T-helper 22 cell (primary cell): ENCODE measurements around the gene KRT40.
"Not testable (repeated sequence)": the region's sequence is repeated elsewhere in the genome, so short reads cannot be mapped to it uniquely, and the experiment has no call there.

ENCODE experiments used
- DNase-seq: peaks from one replicate; pipeline ENCODE4 v3.0.0-alpha.2; 2020; ENCODE audit warnings: low read depth

Gene KRT40

DNA sequence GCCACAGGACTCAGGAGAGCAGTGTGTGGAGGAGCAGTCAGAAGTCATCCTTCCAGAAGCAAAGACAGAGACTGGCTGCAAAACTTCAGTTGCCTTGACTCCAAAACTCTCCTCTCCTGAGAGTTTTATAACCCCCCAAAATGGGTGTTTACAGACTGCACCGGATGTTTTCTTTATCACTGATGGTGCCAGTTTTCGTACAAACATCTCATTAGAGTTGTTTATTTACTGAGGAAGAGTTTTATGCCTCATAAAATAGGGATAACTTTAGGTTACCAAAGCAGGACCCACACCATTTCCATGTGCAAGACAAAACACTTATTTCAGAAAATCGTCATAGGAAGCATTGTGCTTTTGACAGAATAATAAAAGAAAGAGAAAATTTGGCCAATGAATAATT is at the start of gene KRT40:
TSS of gene KRT40 (minus strand) at position 101 of the 400 bp plus-strand sequence. CDS start at position 48, 53 bp downstream.
- no peak for DNase-seq

DNA sequence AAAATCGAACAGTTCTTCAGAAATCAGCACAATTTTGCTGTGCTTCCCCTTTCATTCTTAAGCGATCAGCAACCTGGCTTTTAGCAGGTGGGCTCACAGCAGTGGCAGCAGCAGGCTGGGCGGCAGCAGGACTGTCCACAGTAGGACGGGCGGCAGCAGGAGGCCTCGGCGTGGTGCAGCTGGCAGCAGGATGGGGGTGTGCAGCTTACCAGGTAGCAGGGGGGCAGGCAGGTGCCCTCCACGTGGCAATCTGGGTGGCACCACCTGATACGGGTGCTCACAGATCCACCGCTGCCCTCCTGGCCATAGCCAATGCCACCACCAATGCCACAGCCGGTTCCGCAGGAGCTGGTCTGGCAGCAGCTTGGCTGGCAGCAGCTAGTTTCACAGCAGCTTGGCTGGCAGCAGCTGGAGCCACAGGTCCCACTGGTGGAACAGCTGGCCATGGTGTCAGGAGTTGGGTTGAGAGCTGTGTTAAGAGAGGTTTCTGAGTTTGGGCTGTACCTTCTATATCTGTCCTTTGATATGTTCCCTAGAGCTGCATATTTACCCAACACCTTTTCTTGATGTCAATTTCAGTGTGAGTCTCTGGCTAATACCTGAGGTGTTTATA is 45.6 kb upstream of the KRT40 start, which contains the start of gene KRTAP1-4:
TSS of gene KRTAP1-4 (minus strand) at position 563 of the 613 bp plus-strand sequence. CDS start at position 446, 117 bp downstream.
- no peak for DNase-seq

GRCh38 chr17:41026715-41027471 is 42.8 kb upstream of the KRT40 start, which contains the start of gene KRTAP1-5:
KRTAP1-5 (minus strand) TSS chr17:41027208; CDS start chr17:41027155, 53 bp downstream.
- no peak for DNase-seq

DNA sequence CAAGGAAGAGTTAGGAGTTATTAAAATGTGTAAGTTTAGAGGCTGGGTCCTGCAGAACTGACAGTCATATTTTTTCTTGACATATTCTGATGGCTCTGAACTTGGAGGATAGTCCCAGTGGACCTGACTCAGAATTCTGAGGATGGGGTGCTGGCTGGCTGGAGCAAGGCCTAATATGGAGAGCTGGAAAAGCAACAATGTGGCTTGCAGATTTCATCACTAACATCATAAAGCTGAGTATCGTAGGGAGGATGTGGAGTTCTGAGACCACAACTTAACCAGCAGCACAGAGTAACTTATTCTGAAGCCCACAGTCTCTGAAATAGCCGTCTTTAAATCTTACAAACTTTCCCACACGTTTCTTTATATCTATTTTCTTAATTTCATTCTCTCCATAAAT is 40.6 kb upstream of the KRT40 start:
- no peak for DNase-seq

DNA sequence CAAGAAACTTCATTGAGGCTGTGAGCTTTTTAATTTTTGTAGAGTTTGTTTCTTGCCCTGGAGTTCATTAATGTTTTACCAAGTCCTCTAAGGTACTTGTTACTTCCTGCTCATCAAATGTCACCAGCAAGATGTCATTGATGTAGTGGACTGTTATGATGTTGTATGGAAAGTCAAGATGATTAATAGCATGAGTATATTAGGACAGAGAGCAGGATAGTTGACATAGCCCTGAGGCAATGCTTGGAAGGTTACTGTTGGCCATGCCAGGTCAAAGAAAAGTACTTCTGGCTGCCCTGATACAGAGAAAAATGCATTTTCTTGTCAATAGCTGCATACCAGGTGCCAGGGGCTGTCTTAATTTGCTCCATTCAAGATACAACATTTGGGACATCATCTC is 36.2 kb upstream of the KRT40 start:
- DNase-seq = no peak

DNA sequence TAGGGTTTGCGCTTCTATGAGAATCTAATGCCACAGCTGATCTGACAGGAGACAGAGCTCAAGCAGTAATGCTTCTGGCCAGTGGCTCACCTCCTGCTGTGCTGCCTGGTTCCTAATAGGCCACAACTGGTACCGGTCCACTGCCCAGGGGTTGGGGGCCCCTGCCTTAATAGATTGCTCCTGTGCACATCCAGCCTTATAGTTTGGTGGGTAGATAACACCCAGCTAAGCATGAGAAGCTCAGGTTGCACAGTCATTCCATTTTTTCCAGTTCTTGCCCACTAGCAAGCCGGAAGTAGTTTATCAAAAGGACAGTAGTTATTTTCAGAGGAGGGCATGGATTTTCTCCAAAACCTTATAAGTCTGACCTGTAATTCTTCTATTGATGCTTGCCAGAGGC is 35.3 kb upstream of the KRT40 start:
- no peak for DNase-seq

DNA sequence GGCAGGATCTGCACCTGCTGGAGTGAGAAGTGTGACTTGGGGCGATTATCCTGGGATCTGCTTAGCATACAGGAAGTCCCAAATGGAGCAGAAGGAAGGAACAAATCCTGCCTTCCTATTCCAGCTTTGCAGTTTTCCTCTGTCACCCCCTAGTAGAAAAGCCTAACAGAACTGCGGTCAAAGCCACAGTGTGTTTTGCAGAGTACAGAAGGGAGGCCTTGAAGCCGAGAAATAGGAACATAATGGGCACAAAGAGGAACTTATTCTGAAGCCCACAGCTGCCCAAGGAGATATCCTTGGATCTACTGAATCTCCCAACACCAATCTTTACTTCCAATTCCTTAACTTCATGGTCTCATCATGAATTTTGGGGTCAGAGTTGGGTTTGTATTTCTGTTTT is 34.4 kb upstream of the KRT40 start:
- no peak for DNase-seq

DNA sequence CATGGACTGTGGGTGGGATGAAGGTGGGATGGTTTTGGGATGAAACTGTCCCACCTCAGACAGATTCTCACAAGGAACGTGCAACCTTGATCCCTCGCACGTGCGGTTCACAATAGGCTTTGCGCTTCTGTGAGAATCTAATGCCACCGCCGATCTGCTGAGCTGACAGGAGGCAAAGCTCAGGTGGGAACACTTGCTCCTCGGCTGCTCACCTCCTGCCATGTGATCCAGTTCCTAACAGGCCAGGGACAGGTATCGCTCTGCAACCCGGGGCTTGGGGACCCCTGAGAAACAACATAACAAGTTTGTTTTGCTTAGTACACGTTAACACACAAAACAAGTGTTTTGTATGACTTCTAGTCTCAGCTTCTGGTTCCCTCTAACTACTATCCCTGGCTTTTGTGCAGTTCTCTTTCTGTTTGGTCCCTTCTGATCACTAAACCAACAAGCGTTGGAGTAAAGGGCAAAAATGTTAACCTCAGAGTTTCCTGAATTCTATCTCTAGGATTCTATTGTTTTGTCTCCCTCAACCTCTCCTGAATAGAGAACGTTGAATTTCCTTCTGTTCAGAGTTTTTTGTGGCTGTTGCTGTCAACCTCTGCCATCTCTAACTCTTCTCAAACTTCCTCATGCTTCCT is 32.6 kb upstream of the KRT40 start:
- DNase-seq = no peak

DNA sequence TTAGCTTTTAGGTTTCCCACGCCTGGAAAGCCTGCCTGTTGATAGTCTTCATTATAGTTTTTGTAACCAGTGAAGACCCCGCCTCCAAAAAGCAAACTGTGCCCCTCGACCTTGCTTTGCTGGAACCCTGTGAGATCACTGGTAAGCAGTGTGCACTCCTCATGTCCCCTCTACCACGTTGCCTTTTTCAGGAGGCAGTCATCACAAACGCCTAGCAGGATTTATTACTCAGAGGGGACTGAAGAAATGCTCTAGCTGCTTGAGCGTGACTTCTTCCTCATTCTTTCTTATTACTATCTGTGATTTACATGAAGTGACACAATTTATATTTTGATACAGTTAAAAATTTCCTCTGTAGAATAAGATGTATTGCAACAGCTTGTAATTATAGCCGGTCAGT is 31.3 kb upstream of the KRT40 start:
- DNase-seq = no peak

DNA sequence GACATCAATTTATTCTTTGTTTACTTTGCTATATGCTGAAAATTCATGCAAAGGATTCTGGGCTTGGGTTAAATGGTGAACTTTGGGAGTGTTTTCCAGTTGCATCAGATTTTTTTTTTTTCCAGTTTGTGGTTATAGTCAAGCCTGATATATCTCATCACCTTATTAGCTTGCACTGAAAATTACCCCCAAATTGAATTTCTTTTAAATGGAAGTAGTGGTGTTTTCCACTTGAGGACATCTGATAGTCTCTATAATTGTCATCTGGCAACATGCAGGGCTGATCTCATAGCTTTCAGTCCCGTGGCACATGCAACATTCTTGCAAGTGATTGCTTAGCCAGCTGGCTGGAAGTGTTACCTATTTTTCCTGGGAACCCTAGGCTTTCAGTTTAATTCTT is 29.5 kb upstream of the KRT40 start:
- no peak for DNase-seq

DNA sequence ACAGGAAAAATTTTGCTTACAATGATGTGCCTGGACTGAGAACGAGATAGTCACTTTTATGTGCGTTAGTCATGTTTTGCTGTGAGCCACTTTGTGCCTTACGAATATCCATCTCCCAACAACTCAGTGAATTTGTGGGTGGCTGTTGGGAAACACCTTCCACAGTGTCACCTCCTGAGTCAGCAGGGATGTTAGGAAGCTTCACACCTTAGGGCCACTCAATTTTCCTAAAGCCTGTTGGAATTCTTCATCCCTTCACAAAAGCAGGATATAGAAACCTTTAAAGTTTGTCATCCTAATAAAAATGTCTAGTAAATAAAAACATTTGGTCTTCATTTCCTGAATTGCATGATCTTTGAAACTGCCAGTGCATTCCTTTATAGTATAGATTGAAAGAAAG is 29.1 kb upstream of the KRT40 start:
- no peak for DNase-seq

GRCh38 chr17:41012326-41013120 is 28.4 kb upstream of the KRT40 start:
- DNase-seq = no peak

DNA sequence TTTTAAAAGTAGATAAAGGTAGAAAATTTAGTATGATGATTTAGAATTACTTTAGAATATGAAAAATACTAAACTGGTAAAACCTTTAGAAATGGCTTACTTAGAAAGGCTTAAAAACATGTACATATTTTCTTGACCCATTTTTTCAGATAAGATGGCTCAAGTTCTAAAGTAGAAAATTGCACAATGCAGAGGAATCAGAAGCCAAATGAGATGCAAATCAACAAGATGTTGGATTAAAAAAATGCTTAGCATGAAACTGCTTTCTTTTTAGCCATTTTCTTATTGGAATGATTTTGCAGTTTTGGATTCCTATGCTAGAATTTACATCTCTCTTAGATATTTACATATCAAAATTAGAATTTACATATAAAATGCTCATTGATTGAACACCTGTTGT is 26.3 kb upstream of the KRT40 start:
- no peak for DNase-seq

DNA sequence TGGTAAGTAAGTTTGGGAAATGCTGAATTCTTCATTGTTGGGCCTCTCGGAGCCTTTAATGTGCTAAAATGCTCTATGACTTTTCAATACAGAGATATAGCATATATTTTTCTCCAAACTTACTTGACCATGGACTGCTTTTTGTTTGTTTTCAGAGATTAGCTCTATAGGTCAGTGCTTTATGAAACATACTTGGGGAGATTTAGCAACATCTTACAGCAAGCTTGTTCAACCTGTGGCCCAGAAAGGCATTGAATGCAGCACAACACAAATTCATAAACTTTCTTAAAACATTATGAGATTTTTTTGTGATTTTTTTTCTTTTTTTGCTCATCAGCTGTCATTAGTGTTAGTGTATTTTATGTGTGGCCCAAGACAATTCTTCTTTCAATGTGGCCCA is 25.8 kb upstream of the KRT40 start:
- DNase-seq = no peak

DNA sequence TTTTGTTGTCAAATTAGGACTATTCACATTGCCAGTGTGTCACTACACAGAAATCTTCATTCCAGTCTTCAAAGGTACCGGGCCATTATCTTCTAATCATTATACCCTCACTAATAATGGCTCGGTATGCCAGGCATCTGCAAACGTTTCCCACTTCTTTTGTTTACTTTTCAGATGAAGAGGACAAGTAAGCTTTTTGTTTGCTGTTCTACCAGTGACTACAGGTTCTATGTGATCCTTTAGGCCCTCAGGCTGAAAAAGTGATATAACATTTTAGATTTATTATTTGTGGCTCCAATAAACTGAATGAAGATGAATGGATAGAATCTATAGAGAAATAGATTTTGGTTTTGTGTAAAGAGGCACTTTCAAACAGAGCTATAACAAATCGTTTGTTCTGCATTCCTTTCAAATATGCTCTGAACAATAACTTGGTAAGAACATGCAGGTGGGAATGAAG is 25.2 kb upstream of the KRT40 start:
- no peak for DNase-seq

- DNase-seq = no peak
These were observed 24.7 kb upstream of the KRT40 start, which contains the start of gene KRTAP3-1 for GRCh38 chr17:41008811-41009210. KRTAP3-1 (minus strand) TSS chr17:41009128; CDS start chr17:41009074, 54 bp downstream.

DNA sequence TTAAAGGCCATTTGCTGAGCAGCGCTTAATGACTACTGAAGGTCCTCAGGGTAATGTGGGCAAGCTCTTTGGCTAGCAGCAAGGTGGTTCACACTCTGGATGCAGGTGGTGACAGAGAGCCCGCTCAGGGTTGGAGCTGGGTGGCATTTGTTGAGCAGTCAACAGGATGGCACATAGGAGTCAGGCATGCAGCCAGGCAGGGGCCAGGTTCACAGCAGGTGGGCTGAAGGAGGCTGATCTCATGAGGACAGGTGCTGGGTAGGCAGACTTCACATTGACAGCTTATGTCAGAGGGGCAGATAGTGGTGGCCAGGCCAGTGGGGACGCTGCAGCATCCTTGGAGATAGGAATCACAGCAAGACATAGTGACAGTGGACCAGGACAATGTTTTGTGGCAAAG is 20.3 kb upstream of the KRT40 start:
- DNase-seq = no peak

GRCh38 chr17:41003926-41004325 is 19.8 kb upstream of the KRT40 start:
- no peak for DNase-seq

GRCh38 chr17:41002814-41003213 is 18.7 kb upstream of the KRT40 start:
- no peak for DNase-seq

DNA sequence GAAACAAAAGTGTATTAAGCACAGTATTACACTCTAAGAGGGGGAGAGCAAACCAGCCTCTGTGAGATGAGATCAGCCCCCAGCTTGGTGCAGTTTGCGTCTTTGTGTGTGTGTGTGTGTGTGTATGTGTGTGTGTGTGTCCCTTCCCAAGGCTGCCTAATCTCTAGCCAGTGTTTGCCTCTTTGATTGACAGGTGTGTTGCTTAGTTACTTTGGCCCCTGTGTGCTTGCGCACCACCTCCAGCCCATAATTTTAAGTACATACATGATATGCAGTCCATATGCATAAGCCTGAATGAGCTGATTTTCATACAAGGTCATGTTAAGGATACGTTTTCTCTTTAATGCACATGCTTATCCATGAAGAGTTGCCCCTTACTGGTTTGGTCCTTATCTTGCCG is 17.7 kb upstream of the KRT40 start:
- DNase-seq = no peak

DNA sequence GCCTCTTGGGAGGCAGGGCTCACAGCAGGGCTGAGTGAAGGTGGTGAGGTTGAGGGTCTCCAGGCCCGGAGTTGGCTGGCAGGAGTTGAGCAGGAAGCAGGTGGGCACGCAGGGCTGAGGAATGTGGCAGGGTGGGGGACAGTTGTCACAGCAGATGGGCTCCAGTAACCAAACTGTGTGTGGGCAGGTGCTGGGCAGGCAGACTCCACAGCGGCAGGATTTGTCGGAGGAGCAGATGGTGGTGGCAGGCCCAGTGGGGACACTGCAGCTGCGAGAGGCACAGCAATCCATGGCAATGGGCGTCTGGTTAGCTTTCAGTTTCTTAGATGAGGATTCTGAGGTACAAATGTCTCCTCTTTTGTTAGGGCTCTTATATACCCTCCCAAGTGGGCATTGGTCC is 15.4 kb upstream of the KRT40 start, which contains the start of gene KRTAP3-2:
TSS of gene KRTAP3-2 (minus strand) at position 344 of the 400 bp plus-strand sequence. CDS start at position 291, 53 bp downstream.
- not testable (repeated sequence) for DNase-seq

GRCh38 chr17:40997361-40997760 is 13.2 kb upstream of the KRT40 start:
- DNase-seq = no peak
